ENCODE data around the gene AK9.

The AK9 gene

GRCh38 chr6:109498936-109499335 is 192.1 kb downstream of the AK9 start:
- H3K23ac ChIP-seq (ENCODE audit: low read length), result no peak overlapping the region
- no peaks in the 10 kb centered on the region for H3K79me2 ChIP-seq (ENCODE audit: control insufficient read depth, insufficient read depth, low read length)
- H2BK5ac ChIP-seq (ENCODE audit: low read length), result no peak overlapping the region
- H4K8ac ChIP-seq (ENCODE audit: low read depth, low read length), result no peak overlapping the region
- no peak overlapping the region for H2BK15ac ChIP-seq (replicated peaks; ENCODE audit: low read depth)
- WGBS (ENCODE audit: extremely low coverage, insufficient coverage, low lambda C conversion rate), result no CpG with 5 or more reads among the region's 2 CpGs
- no peak overlapping the region for H2AK5ac ChIP-seq (ENCODE audit: low read length)
- H3K27ac ChIP-seq (ENCODE audit: low read depth, low read length), result no peak overlapping the region
- H3K4me2 ChIP-seq (ENCODE audit: low read length), result no peak overlapping the region
- H3K27me3 ChIP-seq (ENCODE audit: insufficient read depth, low read length, poor library complexity), result no peaks in the 10 kb centered on the region
- no peak overlapping the region for H3K4ac ChIP-seq (ENCODE audit: low read depth, low read length)
- H4K5ac ChIP-seq (ENCODE audit: low read length), result no peak overlapping the region
- H3K79me1 ChIP-seq (ENCODE audit: low read length), result no peaks in the 10 kb centered on the region
- no peak overlapping the region for H3K9ac ChIP-seq (ENCODE audit: low read length)
- H3K36me3 ChIP-seq (ENCODE audit: control insufficient read depth, insufficient read depth, low read length), result no peaks in the 10 kb centered on the region
- H3K4me1 ChIP-seq (ENCODE audit: control insufficient read depth, low read depth, low read length), result no peaks in the 10 kb centered on the region
- no peak overlapping the region for H3K4me3 ChIP-seq (ENCODE audit: low read length)
- no peak for DNase-seq
- H2BK120ac ChIP-seq (ENCODE audit: low read depth, low read length), result no peak overlapping the region
- H3K56ac ChIP-seq (ENCODE audit: low read length), result no peak overlapping the region
- H3K18ac ChIP-seq (ENCODE audit: low read length), result no peak overlapping the region

- no peak overlapping the region for H3K23ac ChIP-seq (ENCODE audit: low read length)
- no peak overlapping the region for H4K5ac ChIP-seq (ENCODE audit: low read length)
- no peak overlapping the region for H2BK120ac ChIP-seq (ENCODE audit: low read depth, low read length)
- H2BK5ac ChIP-seq (ENCODE audit: low read length), result no peak overlapping the region
- H3K27me3 ChIP-seq (ENCODE audit: insufficient read depth, low read length, poor library complexity), result no peaks in the 10 kb centered on the region
- H3K9ac ChIP-seq (ENCODE audit: low read length), result no peak overlapping the region
- no peak overlapping the region for H2AK5ac ChIP-seq (ENCODE audit: low read length)
- no peak overlapping the region for H2BK15ac ChIP-seq (replicated peaks; ENCODE audit: low read depth)
- no peaks in the 10 kb centered on the region for H3K79me2 ChIP-seq (ENCODE audit: control insufficient read depth, insufficient read depth, low read length)
- H3K79me1 ChIP-seq (ENCODE audit: low read length), result no peaks in the 10 kb centered on the region
- H3K18ac ChIP-seq (ENCODE audit: low read length), result no peak overlapping the region
- H3K4me3 ChIP-seq (ENCODE audit: low read length), result no peak overlapping the region
- WGBS (ENCODE audit: extremely low coverage, insufficient coverage, low lambda C conversion rate), result no CpG with 5 or more reads among the region's 4 CpGs
- no peaks in the 10 kb centered on the region for H3K4me1 ChIP-seq (ENCODE audit: control insufficient read depth, low read depth, low read length)
- no peak overlapping the region for H3K27ac ChIP-seq (ENCODE audit: low read depth, low read length)
- H3K4me2 ChIP-seq (ENCODE audit: low read length), result no peak overlapping the region
- H3K4ac ChIP-seq (ENCODE audit: low read depth, low read length), result no peak overlapping the region
- DNase-seq, result no peak
- no peak overlapping the region for H3K56ac ChIP-seq (ENCODE audit: low read length)
- no peaks in the 10 kb centered on the region for H3K36me3 ChIP-seq (ENCODE audit: control insufficient read depth, insufficient read depth, low read length)
- H4K8ac ChIP-seq (ENCODE audit: low read depth, low read length), result no peak overlapping the region
Observed at GRCh38 chr6:109498052-109498451, 192.9 kb downstream of the AK9 start.

GRCh38 chr6:109496036-109496772 is 194.8 kb downstream of the AK9 start:
- H3K4me3 ChIP-seq (ENCODE audit: low read length), result no peak overlapping the region
- H3K79me1 ChIP-seq (ENCODE audit: low read length), result no peaks in the 10 kb centered on the region
- no peak overlapping the region for H3K4ac ChIP-seq (ENCODE audit: low read depth, low read length)
- no peak overlapping the region for H2BK120ac ChIP-seq (ENCODE audit: low read depth, low read length)
- H3K27ac ChIP-seq (ENCODE audit: low read depth, low read length), result no peak overlapping the region
- no peak overlapping the region for H3K18ac ChIP-seq (ENCODE audit: low read length)
- H3K4me2 ChIP-seq (ENCODE audit: low read length), result no peak overlapping the region
- no peaks in the 10 kb centered on the region for H3K36me3 ChIP-seq (ENCODE audit: control insufficient read depth, insufficient read depth, low read length)
- peaks cover 2% of the 10 kb centered on the region for H3K4me1 ChIP-seq (ENCODE audit: control insufficient read depth, low read depth, low read length)
- H2BK5ac ChIP-seq (ENCODE audit: low read length), result no peak overlapping the region
- H4K8ac ChIP-seq (ENCODE audit: low read depth, low read length), result no peak overlapping the region
- no peak overlapping the region for H3K23ac ChIP-seq (ENCODE audit: low read length)
- no peak overlapping the region for H4K5ac ChIP-seq (ENCODE audit: low read length)
- H3K27me3 ChIP-seq (ENCODE audit: insufficient read depth, low read length, poor library complexity), result no peaks in the 10 kb centered on the region
- H3K56ac ChIP-seq (ENCODE audit: low read length), result no peak overlapping the region
- no peak overlapping the region for H2BK15ac ChIP-seq (replicated peaks; ENCODE audit: low read depth)
- DNase-seq, result no peak
- no peak overlapping the region for H3K9ac ChIP-seq (ENCODE audit: low read length)
- WGBS (ENCODE audit: extremely low coverage, insufficient coverage, low lambda C conversion rate), result 100% methylated on average over 1 of the region's 9 CpGs
- H3K79me2 ChIP-seq (ENCODE audit: control insufficient read depth, insufficient read depth, low read length), result no peaks in the 10 kb centered on the region
- H2AK5ac ChIP-seq (ENCODE audit: low read length), result no peak overlapping the region

GRCh38 chr6:109493865-109494264 is 197.1 kb downstream of the AK9 start:
- H3K79me2 ChIP-seq (ENCODE audit: control insufficient read depth, insufficient read depth, low read length), result no peaks in the 10 kb centered on the region
- peaks cover 3% of the 10 kb centered on the region for H3K4me1 ChIP-seq (ENCODE audit: control insufficient read depth, low read depth, low read length)
- no peak overlapping the region for H3K4me2 ChIP-seq (ENCODE audit: low read length)
- no peak overlapping the region for H3K56ac ChIP-seq (ENCODE audit: low read length)
- H3K18ac ChIP-seq (ENCODE audit: low read length), result no peak overlapping the region
- no peak overlapping the region for H2AK5ac ChIP-seq (ENCODE audit: low read length)
- H3K27me3 ChIP-seq (ENCODE audit: insufficient read depth, low read length, poor library complexity), result no peaks in the 10 kb centered on the region
- no CpG with 5 or more reads among the region's 1 CpG for WGBS (ENCODE audit: extremely low coverage, insufficient coverage, low lambda C conversion rate)
- H2BK120ac ChIP-seq (ENCODE audit: low read depth, low read length), result no peak overlapping the region
- no peak overlapping the region for H3K23ac ChIP-seq (ENCODE audit: low read length)
- H3K4ac ChIP-seq (ENCODE audit: low read depth, low read length), result no peak overlapping the region
- H3K79me1 ChIP-seq (ENCODE audit: low read length), result no peaks in the 10 kb centered on the region
- H4K5ac ChIP-seq (ENCODE audit: low read length), result no peak overlapping the region
- H4K8ac ChIP-seq (ENCODE audit: low read depth, low read length), result no peak overlapping the region
- no peak overlapping the region for H2BK15ac ChIP-seq (replicated peaks; ENCODE audit: low read depth)
- H3K4me3 ChIP-seq (ENCODE audit: low read length), result no peak overlapping the region
- H3K9ac ChIP-seq (ENCODE audit: low read length), result no peak overlapping the region
- no peaks in the 10 kb centered on the region for H3K36me3 ChIP-seq (ENCODE audit: control insufficient read depth, insufficient read depth, low read length)
- no peak overlapping the region for H2BK5ac ChIP-seq (ENCODE audit: low read length)
- no peak for DNase-seq
- H3K27ac ChIP-seq (ENCODE audit: low read depth, low read length), result no peak overlapping the region

- no peak overlapping the region for H4K8ac ChIP-seq (ENCODE audit: low read depth, low read length)
- H3K4ac ChIP-seq (ENCODE audit: low read depth, low read length), result no peak overlapping the region
- no peak overlapping the region for H3K9ac ChIP-seq (ENCODE audit: low read length)
- H2BK120ac ChIP-seq (ENCODE audit: low read depth, low read length), result no peak overlapping the region
- no peaks in the 10 kb centered on the region for H3K27me3 ChIP-seq (ENCODE audit: insufficient read depth, low read length, poor library complexity)
- H4K5ac ChIP-seq (ENCODE audit: low read length), result no peak overlapping the region
- no peak overlapping the region for H3K27ac ChIP-seq (ENCODE audit: low read depth, low read length)
- no peak overlapping the region for H3K23ac ChIP-seq (ENCODE audit: low read length)
- no peak overlapping the region for H2BK15ac ChIP-seq (replicated peaks; ENCODE audit: low read depth)
- no peak overlapping the region for H3K4me2 ChIP-seq (ENCODE audit: low read length)
- no peak overlapping the region for H3K56ac ChIP-seq (ENCODE audit: low read length)
- H3K79me2 ChIP-seq (ENCODE audit: control insufficient read depth, insufficient read depth, low read length), result no peaks in the 10 kb centered on the region
- H3K18ac ChIP-seq (ENCODE audit: low read length), result no peak overlapping the region
- no CpG with 5 or more reads among the region's 5 CpGs for WGBS (ENCODE audit: extremely low coverage, insufficient coverage, low lambda C conversion rate)
- peaks cover 3% of the 10 kb centered on the region for H3K4me1 ChIP-seq (ENCODE audit: control insufficient read depth, low read depth, low read length)
- H2AK5ac ChIP-seq (ENCODE audit: low read length), result no peak overlapping the region
- no peak overlapping the region for H2BK5ac ChIP-seq (ENCODE audit: low read length)
- DNase-seq, result no peak
- H3K4me3 ChIP-seq (ENCODE audit: low read length), result no peak overlapping the region
- H3K79me1 ChIP-seq (ENCODE audit: low read length), result no peaks in the 10 kb centered on the region
- no peaks in the 10 kb centered on the region for H3K36me3 ChIP-seq (ENCODE audit: control insufficient read depth, insufficient read depth, low read length)
Observed at GRCh38 chr6:109491207-109491938, 199.6 kb downstream of the AK9 start.

Data from mesendoderm (in vitro differentiated cells).